ENCODE results near the gene TRIP12.
"Not testable (repeated sequence)": the region's sequence is repeated elsewhere in the genome, so short reads cannot be mapped to it uniquely, and the experiment has no call there.

DNA sequence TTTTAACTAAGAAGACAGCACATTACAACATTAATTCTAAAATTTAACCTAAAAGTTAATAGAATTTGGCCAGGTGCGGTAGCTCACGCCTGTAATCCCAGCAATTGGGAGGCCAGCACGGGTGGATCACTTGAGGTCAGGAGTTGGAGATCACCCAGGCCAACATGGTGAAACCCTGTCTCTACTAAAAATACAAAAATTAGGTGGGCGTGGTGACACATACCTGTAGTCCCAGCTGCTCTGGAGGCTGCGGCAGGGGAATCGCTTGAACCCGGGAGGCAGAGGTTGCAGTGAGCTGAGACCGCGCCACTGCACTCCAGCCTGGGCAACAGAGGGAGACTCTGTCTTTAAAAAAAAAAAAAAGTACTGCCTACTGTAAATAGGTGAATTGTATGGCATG, 21.3 kb downstream of the TRIP12 start:
- TF ChIP-seq, protein P1, sequence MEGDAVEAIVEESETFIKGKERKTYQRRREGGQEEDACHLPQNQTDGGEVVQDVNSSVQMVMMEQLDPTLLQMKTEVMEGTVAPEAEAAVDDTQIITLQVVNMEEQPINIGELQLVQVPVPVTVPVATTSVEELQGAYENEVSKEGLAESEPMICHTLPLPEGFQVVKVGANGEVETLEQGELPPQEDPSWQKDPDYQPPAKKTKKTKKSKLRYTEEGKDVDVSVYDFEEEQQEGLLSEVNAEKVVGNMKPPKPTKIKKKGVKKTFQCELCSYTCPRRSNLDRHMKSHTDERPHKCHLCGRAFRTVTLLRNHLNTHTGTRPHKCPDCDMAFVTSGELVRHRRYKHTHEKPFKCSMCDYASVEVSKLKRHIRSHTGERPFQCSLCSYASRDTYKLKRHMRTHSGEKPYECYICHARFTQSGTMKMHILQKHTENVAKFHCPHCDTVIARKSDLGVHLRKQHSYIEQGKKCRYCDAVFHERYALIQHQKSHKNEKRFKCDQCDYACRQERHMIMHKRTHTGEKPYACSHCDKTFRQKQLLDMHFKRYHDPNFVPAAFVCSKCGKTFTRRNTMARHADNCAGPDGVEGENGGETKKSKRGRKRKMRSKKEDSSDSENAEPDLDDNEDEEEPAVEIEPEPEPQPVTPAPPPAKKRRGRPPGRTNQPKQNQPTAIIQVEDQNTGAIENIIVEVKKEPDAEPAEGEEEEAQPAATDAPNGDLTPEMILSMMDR (IDR thresholded peaks at IDR 0.05; ENCODE audit: insufficient read depth, low read length) = not testable (repeated sequence)
- TF ChIP-seq REST (IDR thresholded peaks at IDR 0.05; ENCODE audit: insufficient replicate concordance, low read depth); POLR2AphosphoS5 (IDR thresholded peaks at IDR 0.05; ENCODE audit: low read depth): not testable (repeated sequence)
